ENCODE results near the gene CELA3A. TPM values are rescaled to one million over a fixed set of nuclear protein-coding genes. Genes with fewer than 3 reads are reported as not detected.
A peak's percentile ranks its signal among the peaks of the same experiment; 100 is the strongest.

Gene CELA3A
- total and polyA plus RNA-seq, 10 of the 15 experiments (the other 5 are each of a cell fraction or from before 2014, with no cell fraction given): 7.6 TPM; not detected in 9

GRCh38 chr1:22053017-22053860 is 51.8 kb downstream of the CELA3A start:
- in situ Hi-C loops (cut with MboI): no loop called here
- peaks cover 7% of the 10 kb centered on the region for H3K4me1 ChIP-seq (ENCODE audit: control insufficient read depth, insufficient read depth, low read length)
- RAD21 ChIA-PET (ENCODE audit: unreplicated experiment): interaction anchor here (1.0 to 4.6 kb wide), 9 partner anchors 11 to 271 kb away, joined by 3 to 54 read pairs (median 5); partner anchors contain the start of gene USP48
- TF ChIP-seq IRF5 (IDR thresholded peaks at IDR 0.05; ENCODE audit: borderline replicate concordance) (no peak), STAT3 (IDR thresholded peaks at IDR 0.05; ENCODE audit: low read depth, low read length) (no peak), IKZF1 (conservative IDR thresholded peaks at IDR 0.05) (peak; percentile 51), STAT1 (conservative IDR thresholded peaks at IDR 0.05) (no peak), PAX5 (IDR thresholded peaks at IDR 0.05; ENCODE audit: borderline replicate concordance, low read depth, low read length) (no peak), ZBTB33 (IDR thresholded peaks at IDR 0.05) (no peak), CREM (IDR thresholded peaks at IDR 0.05; ENCODE audit: low read depth) (0 out of 2 replicates have a peak, but pooled peaks have one; percentile 7), RAD51 (IDR thresholded peaks at IDR 0.05) (no peak), IKZF2 (IDR thresholded peaks at IDR 0.05) (peak in 1 of 2 experiments; percentile 55; a peak in 2 of 4 replicates), ZBTB4 (CRISPR knock-in tag; IDR thresholded peaks at IDR 0.05) (0 out of 2 replicates have a peak, but pooled peaks have one; percentile 36), ZNF622 (IDR thresholded peaks at IDR 0.05) (no peak), ATF7 (IDR thresholded peaks at IDR 0.05; ENCODE audit: low read depth) (peak; percentile 99), SMARCA5 (IDR thresholded peaks at IDR 0.05) (no peak), TBL1XR1 (IDR thresholded peaks at IDR 0.05; ENCODE audit: low read depth, low read length) (no peak), MAX (IDR thresholded peaks at IDR 0.05; ENCODE audit: low read depth, low read length) (no peak), CBFB (IDR thresholded peaks at IDR 0.05; ENCODE audit: low read depth) (no peak), NBN (IDR thresholded peaks at IDR 0.05) (peak; percentile 33; the same call in 1 of the 2 replicates), MXI1 (IDR thresholded peaks at IDR 0.05; ENCODE audit: low read depth, low read length) (no peak)

More at GRCh38 chr1:22053017-22053860, 51.8 kb downstream of the CELA3A start:
- FAIRE-seq (no peak), DNase-seq (ENCODE audit: low read depth, low spot score) (no peak), ATAC-seq (peak; percentile 62)
- H3K4me3 ChIP-seq: peak overlapping the region; percentile 98
- H3K9ac ChIP-seq (ENCODE audit: control insufficient read depth, insufficient read depth, low read length): peak overlapping the region; percentile 94
- H3K27ac ChIP-seq (ENCODE audit: control insufficient read depth, insufficient read depth): peak overlapping the region; percentile 90
- ChIA-PET CTCF (interaction anchor here (1.0 to 12.9 kb wide), 3 partner anchors 15 to 34 kb away, joined by 3 to 107 read pairs (median 4); no protein-coding TSS in a partner anchor), POLR2A (interaction anchor here (0.6 to 21.4 kb wide), 11 partner anchors 12 to 69 kb away, joined by 3 to 325 read pairs (median 4); no protein-coding TSS in a partner anchor), SMC1A (ENCODE audit: uncharacterized antibody, unreplicated experiment) (interaction anchor here (1.0 to 11.2 kb wide), 10 partner anchors 12 to 48 kb away, joined by 3 to 100 read pairs (median 4); no protein-coding TSS in a partner anchor)
- under 1% methylated on average over 38 of the region's 70 CpGs for WGBS (ENCODE audit: insufficient coverage, insufficient replicate concordance, low lambda C conversion rate, missing lambda C conversion rate)
- H4K20me1 ChIP-seq (ENCODE audit: control insufficient read depth, insufficient read depth): 0 out of 2 replicates have a peak, but pooled peaks cover 6% of the 10 kb centered on the region
- peak overlapping the region; percentile 68 for H3K4me2 ChIP-seq (ENCODE audit: control insufficient read depth, insufficient read depth)
- no TSS peak for BruUV-seq (replicated peaks)
- H2AFZ ChIP-seq (ENCODE audit: control insufficient read depth, low read depth, low read length): no peak overlapping the region
- peaks cover 0 to 10% of the 10 kb centered on the region in 2 experiments; a peak in 2 of 4 replicates for H3K36me3 ChIP-seq (ENCODE audit: control insufficient read depth in 2 of 2, insufficient read depth in 2 of 2, low read length in 1 of 2)
- H3K79me2 ChIP-seq (ENCODE audit: control insufficient read depth, insufficient read depth, low read length): peaks cover 55% of the 10 kb centered on the region
- no peaks in the 10 kb centered on the region for H3K9me3 ChIP-seq (replicated peaks; ENCODE audit: control insufficient read depth, insufficient read depth, low read length)
- intact Hi-C loops (cut with micrococcal nuclease; ENCODE audit: unreplicated experiment): loop anchor here (2.0 kb wide), 1 partner anchor 14 kb away; no protein-coding TSS in a partner anchor
- no peaks in the 10 kb centered on the region for H3K27me3 ChIP-seq (replicated peaks in 1 of 2; ENCODE audit: control insufficient read depth in 2 of 2, insufficient read depth in 2 of 2, low read length in 1 of 2)

Data from GM12878 (cell line).